ENCODE results near the gene SLC25A42. TPM values are rescaled to one million over a fixed set of nuclear protein-coding genes. Genes with fewer than 3 reads are reported as not detected.
A peak's percentile ranks its signal among the peaks of the same experiment; 100 is the strongest.

SLC25A42 gene
- total and polyA plus RNA-seq, 2 of the 13 experiments (the other 11 are each of a cell fraction or from before 2014, with no cell fraction given) = 12.8 to 18.3 TPM

DNA sequence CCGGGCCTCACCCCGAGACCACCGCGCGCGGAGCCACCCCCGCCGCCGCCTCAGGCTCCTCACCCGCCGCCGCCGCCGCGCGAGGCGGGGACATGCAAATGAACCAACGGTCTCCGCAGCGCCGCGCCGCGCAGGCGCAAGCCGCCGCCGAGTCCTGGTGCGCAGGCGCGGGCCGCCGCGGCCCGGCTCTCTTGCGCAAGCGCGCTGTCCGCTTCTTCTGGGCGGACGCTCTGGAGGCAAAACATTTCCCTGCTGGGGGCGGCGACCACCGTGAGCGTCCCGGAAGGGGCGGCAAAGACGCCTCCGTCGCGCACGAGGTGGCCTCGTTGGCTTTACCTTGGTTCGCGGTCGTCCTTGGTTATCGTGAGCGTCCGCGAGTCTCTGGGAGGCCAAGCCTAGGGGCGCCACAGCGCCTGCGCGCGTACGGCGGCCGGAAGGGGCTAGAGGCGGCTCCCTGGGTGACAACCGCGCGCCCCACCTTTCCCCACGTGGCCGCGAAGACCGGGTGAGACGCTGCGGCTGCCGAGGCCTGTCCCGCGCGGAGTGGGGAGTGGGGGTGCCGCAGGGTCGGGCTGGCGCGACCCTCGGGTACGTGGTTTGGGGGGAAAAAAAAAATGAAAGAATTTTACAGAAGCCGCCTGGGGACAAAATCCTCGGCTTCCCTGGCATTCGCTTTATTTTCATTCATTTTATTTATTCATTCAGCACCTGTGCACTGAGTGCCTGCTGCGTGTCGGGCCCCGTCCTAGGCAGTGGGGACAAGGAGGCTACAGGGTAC is 30.2 kb upstream of the SLC25A42 start, which contains the start of the genes ARMC6 and SUGP2 (continued):
- TF ChIP-seq EZH2 (conservative IDR thresholded peaks at IDR 0.05; ENCODE audit: low read depth, low read length) (no peak), ATF7 (IDR thresholded peaks at IDR 0.05) (no peak), ATF7 (CRISPR knock-in tag; IDR thresholded peaks at IDR 0.05) (no peak), CHCHD3 (CRISPR knock-in tag; IDR thresholded peaks at IDR 0.05) (peak; percentile 69; the same call in 1 of the 2 replicates), ZFP62 (CRISPR knock-in tag; IDR thresholded peaks at IDR 0.05) (no peak), KDM3A (CRISPR knock-in tag; IDR thresholded peaks at IDR 0.05; ENCODE audit: low read depth) (peak; percentile 89), TOPORS (CRISPR knock-in tag; IDR thresholded peaks at IDR 0.05) (peak; percentile 77; the same call in 1 of the 2 replicates), NR2F6 (IDR thresholded peaks at IDR 0.05) (no peak), NR2F6 (CRISPR knock-in tag; IDR thresholded peaks at IDR 0.05) (peak; percentile 43; the same call in 1 of the 2 replicates), ZNF207 (IDR thresholded peaks at IDR 0.05; ENCODE audit: borderline replicate concordance) (no peak), PHF20 (CRISPR knock-in tag; IDR thresholded peaks at IDR 0.05) (peak; percentile 80), NRL (CRISPR knock-in tag; IDR thresholded peaks at IDR 0.05; ENCODE audit: borderline replicate concordance) (peak; percentile 86; the same call in 1 of the 2 replicates), KDM4B (CRISPR knock-in tag; IDR thresholded peaks at IDR 0.05) (peak; percentile 84; the same call in 1 of the 2 replicates), SIN3A (IDR thresholded peaks at IDR 0.05; ENCODE audit: borderline replicate concordance, low read depth, low read length) (peak; percentile 69; the same call in 1 of the 2 replicates), ATF7-NPFF (CRISPR knock-in tag; IDR thresholded peaks at IDR 0.05; ENCODE audit: low read depth) (peak; percentile 90), ZNF619 (CRISPR knock-in tag; IDR thresholded peaks at IDR 0.05) (no peak; the same call in 1 of the 2 replicates), ETV6 (CRISPR knock-in tag; conservative IDR thresholded peaks at IDR 0.05) (no peak; the same call in 1 of the 2 replicates), KLF12 (CRISPR knock-in tag; IDR thresholded peaks at IDR 0.05; ENCODE audit: borderline replicate concordance) (no peak), SP5 (CRISPR knock-in tag; IDR thresholded peaks at IDR 0.05; ENCODE audit: borderline replicate concordance, low read depth) (peak; percentile 34; the same call in 1 of the 2 replicates), TGIF2 (CRISPR knock-in tag; IDR thresholded peaks at IDR 0.05) (peak; percentile 99), PCBP1 (IDR thresholded peaks at IDR 0.05; ENCODE audit: borderline replicate concordance, low read depth, low read length) (no peak), RBFOX2 (IDR thresholded peaks at IDR 0.05; ENCODE audit: low read depth, low read length) (peak; percentile 94), ZNF614 (CRISPR knock-in tag; IDR thresholded peaks at IDR 0.05; ENCODE audit: borderline replicate concordance) (peak; percentile 51; the same call in 1 of the 2 replicates), TSC22D2 (CRISPR knock-in tag; IDR thresholded peaks at IDR 0.05; ENCODE audit: borderline replicate concordance) (no peak; the same call in 1 of the 2 replicates), ZNF30 (CRISPR knock-in tag; IDR thresholded peaks at IDR 0.05) (peak; percentile 73; the same call in 1 of the 2 replicates)
- TF ChIP-seq, protein P1, sequence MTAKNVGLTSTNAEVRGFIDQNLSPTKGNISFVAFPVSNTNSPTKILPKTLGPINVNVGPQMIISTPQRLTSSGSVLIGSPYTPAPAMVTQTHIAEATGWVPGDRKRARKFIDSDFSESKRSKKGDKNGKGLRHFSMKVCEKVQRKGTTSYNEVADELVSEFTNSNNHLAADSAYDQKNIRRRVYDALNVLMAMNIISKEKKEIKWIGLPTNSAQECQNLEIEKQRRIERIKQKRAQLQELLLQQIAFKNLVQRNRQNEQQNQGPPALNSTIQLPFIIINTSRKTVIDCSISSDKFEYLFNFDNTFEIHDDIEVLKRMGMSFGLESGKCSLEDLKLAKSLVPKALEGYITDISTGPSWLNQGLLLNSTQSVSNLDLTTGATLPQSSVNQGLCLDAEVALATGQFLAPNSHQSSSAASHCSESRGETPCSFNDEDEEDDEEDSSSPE (CRISPR knock-in tag; IDR thresholded peaks at IDR 0.05) = peak; percentile 95
- TF ChIP-seq, protein P2, sequence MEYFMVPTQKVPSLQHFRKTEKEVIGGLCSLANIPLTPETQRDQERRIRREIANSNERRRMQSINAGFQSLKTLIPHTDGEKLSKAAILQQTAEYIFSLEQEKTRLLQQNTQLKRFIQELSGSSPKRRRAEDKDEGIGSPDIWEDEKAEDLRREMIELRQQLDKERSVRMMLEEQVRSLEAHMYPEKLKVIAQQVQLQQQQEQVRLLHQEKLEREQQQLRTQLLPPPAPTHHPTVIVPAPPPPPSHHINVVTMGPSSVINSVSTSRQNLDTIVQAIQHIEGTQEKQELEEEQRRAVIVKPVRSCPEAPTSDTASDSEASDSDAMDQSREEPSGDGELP (IDR thresholded peaks at IDR 0.05; ENCODE audit: borderline replicate concordance, low read depth) = no peak
- TF ChIP-seq, protein P3, sequence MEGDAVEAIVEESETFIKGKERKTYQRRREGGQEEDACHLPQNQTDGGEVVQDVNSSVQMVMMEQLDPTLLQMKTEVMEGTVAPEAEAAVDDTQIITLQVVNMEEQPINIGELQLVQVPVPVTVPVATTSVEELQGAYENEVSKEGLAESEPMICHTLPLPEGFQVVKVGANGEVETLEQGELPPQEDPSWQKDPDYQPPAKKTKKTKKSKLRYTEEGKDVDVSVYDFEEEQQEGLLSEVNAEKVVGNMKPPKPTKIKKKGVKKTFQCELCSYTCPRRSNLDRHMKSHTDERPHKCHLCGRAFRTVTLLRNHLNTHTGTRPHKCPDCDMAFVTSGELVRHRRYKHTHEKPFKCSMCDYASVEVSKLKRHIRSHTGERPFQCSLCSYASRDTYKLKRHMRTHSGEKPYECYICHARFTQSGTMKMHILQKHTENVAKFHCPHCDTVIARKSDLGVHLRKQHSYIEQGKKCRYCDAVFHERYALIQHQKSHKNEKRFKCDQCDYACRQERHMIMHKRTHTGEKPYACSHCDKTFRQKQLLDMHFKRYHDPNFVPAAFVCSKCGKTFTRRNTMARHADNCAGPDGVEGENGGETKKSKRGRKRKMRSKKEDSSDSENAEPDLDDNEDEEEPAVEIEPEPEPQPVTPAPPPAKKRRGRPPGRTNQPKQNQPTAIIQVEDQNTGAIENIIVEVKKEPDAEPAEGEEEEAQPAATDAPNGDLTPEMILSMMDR (CRISPR knock-in tag; IDR thresholded peaks at IDR 0.05) = peak; percentile 30
- TF ChIP-seq, protein P4, sequence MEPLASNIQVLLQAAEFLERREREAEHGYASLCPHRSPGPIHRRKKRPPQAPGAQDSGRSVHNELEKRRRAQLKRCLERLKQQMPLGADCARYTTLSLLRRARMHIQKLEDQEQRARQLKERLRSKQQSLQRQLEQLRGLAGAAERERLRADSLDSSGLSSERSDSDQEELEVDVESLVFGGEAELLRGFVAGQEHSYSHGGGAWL (CRISPR knock-in tag; IDR thresholded peaks at IDR 0.05) = peak; percentile 99

Measured in HepG2 (cell line).